Activated effector memory CD4-positive, alpha-beta T cell treated with Interleukin-2 at 50 U/mL for 16 hours (primary cell): ENCODE results near the gene ATG3.
"Not testable (repeated sequence)": the region's sequence is repeated elsewhere in the genome, so short reads cannot be mapped to it uniquely, and the experiment has no call there.

Experiments used
- DNase-seq: peaks from one replicate; pipeline ENCODE4 v3.0.0-alpha.2; 2020

ATG3 gene

DNA sequence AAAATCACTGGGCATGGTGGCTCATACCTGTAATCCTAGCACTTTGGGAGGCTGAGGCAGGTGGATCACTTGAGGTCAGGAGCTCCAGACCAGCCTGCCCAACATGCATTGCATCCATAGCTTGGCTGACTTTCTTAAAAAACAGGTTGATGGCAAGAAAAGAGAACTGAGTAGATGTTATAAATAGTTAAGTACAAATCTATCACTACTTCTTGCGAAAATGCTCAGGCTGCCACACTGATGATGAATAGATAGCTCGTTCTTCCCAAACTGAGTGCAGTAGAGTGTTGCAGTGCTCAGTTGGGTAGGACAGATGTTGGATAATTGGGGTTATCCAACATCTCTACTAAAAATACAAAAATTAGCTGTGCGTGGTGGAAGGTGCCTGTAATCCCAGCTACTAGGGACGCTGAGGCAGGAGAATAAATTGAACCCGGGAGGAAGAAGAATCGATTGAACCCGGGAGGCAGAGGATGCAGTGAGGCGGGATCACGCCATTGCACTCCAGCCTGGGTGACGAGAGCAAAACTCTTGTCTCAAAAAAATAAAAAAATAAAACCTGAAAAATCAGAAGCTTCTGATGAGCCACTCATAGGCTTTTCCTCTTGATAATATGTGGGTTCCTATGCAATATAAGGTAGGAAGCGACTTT, 63.7 kb downstream of the ATG3 start:
- DNase-seq = no peak

DNA sequence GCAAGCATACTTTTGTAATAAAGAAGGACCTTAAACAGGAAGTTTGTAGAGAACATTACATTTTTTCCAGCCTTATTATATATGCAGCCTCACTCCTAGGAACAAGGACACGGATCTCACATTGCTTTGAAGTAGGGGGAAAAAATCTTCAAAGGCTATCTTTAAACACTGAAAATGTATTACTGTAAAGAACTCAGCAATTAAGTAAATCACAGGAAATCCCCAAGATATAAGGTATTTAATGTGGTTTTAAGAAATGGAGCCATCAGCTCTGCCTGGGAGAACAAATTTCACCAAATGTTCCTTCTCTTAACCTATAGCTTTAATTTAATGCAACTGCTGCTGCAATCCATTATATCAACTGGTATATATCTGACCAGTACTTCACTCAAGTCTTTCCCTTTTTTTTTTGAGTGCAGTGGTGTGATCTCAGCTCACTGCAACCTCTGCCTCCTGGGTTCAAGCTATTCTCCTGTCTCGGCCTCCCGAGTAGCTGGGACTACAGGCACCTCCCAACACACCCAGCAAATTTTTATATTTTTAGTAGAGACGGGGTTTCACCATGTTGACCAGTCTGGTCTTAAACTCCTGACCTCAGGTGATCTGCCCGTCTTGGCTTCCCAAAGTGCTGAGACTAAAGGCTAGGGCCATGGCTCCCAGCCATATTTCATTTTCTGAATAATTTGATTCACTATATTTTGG, 65.2 kb downstream of the ATG3 start:
- no peak for DNase-seq

DNA sequence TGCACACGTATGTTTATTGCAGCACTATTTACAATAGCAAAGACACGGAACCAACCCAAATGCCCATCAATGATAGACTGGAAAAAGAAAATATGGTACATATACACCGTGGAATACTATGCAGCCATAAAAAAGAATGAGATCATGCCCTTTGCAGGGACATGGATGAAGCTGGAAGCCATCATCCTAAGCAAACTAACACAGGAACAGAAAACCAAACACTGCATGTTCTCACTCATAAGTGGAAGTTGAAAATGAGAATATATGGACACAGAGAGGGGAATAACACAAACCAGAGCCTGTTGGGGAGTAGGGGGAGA, 67.4 kb downstream of the ATG3 start:
- DNase-seq = not testable (repeated sequence)

DNA sequence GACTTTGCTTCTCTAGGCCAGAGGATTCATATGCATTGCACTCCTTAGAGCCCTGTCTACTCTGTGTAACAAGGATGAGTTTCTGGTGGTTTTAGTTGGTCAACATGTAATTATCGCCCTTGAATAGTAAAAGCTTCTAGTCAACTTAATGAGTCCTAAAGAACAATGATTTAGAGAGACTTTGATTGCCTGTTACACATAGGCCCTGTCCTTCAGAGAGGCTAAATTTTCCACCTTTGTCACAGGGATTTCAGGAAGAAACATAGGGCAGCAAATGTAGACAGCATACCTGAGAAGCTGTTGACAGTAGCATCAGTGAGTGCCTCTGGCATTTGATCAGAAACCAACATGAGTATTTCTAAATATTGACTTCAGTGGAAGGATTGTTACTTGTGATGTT, 69.6 kb downstream of the ATG3 start:
- DNase-seq = no peak

DNA sequence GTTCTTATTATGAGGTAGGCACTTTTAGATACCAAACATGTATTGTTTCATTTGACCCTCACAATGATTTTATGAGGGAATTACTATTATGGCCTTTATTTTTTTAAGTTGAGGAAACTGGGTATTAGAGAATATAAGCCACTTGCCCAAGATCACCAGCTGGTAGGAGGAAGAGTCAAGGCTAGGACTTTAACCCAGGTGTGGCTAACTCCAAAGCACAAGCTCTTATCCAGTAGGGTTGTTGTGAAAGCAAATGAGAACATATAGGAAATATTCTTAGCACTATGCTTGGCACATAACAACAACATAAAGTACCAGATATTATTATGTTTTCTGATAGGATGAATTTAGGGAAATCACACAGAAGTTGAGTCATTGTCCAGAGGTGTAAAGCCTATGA, 70.4 kb downstream of the ATG3 start:
- no peak for DNase-seq

DNA sequence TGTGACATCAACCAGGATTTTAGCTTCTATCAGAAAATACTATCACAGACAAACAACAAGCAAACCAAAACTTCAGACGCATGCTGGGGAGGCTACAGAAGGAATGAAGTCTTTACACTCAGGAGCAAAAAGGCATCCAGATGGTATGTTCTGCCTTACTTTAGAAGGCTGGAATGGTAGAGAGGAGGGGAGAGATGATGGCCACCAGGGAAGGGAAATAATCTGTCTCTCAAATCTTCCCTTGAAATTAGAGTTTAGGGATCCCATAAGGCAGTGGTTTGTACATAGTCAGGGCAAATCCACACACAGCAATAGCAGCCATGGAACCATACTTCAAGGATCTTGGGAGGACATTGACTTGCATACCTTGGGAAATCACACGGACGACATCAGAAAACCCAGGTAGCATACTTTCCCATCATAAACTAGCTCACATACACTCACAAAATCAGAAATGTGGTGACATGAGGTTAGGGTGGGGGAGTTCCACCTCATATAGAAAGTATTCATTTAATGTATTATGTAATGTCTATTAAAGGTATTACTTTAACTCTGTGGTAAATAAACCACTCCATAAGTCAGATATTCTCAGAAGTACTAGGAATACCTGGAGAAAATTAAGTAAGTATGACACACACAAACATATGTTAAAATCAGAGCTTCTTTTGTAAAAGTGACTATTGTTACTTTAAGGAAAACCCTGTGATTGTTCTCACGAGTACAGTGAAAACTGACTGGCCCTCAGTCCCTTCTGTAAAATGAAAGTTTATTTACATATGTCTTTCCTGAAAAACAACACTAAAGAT, 71.9 kb downstream of the ATG3 start:
- DNase-seq = no peak

DNA sequence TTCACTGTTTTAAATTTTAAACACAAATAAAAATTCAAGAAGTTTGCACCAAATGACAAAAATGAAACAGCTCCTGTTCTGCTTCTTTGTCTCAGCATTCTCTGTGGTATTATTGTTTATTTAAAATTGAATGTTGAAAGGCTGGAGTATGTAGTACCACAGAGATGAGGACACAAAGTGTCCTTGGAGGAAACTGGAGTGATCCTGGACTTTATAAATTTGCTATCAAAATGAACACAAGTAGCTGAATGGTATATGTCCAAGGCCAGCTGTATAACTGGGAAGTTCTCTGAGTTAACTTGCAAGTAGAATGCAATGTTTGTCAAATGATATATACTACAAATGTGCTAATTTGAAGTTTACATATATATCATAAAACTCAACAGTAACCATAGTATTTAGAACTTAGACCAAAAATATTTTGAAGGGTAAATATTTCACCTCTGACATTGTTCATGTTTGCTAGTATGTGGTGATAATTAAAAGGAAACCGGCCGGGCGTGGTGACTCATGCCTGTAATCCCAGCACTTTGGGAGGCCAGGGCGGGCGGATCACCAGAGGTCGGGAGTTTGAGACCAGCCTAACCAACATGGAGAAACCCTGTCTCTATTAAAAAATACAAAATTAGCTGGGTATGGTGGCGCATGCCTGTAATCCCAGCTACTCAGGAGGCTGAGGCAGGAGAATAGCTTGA, 74.8 kb downstream of the ATG3 start:
- DNase-seq = no peak

DNA sequence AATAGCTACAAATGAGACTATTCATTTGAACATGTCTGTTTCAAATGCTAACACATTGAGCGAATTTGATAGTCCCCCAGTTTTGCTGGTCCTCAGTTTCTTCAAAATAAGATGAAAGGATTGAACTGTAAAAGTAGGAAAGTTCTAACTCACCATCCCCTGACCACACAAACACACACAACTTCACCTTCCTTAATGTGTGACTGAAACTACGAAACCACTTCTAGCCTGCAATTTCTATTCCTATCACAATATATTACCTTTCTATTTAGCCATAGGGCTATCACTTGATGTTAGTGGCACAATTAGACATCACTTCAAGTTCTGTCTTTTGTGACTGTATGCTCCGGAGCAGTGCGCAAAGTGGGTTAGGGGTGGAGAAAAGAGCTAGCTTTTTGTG, 77.4 kb downstream of the ATG3 start:
- no peak for DNase-seq

DNA sequence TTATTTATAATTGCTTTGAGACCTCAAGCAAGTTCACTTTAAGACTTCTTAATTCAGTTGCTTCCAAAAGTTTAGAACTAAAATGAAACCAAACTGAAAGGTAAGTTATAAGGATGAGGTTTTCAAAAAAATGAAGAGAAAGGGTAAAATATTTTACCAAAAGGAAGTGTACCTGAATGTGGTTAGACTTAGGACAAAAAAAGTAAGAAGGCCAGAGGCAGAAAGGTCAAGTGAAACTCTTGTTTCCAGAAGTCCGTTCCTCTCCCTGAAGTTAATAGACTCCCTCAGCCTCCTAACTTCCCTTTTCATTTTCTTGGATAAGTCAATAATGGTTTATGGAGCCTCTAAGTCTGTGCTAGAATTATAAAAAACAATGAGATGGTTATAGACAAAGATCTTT, 79.1 kb downstream of the ATG3 start:
- DNase-seq = no peak
